Measurements from ENCODE around the gene PHETA1. TPM values are rescaled to one million over a fixed set of nuclear protein-coding genes. Genes with fewer than 3 reads are reported as not detected.

The PHETA1 gene
- total RNA-seq, 1 experiment from 2014 or later, result 12.4 TPM

DNA sequence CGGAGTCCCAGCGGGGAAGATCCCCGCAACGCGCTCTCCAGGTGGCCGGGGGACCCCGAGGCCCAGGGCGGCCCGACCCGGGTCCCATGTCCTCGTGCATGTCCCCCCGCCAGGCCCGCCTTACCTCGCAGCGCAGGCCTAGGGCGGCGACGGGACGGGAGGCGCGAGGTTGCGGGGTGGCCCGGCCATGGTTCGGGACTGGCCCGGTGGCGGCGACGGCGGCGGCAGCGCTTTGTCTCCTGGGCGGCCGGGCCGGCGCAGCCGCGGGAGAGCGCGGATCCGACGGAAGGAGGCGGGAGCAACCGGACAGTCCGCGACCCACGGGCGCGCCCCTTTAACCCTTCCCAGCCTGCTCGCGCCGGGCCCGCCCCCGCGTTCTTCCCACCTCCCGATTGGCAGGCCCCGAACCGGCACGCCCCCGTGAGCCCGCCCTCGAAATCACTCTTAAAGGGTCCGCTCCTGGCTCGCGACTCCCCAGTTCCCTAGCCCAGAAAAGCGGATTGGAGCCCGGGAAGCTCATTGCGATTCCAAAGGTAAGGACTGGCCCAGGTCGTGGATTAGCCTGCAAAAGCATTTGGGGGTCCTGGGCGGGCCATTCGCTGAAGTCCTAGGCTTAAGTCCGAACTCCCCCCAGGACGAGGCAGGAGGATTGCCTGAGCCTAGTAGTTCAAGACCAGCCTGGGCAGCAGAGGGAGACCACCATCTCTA lies at the start of gene PHETA1 (continued):
- TF ChIP-seq ZNF263 (CRISPR knock-in tag; IDR thresholded peaks at IDR 0.05; ENCODE audit: low read depth) (no peak), SMAD4 (CRISPR knock-in tag; IDR thresholded peaks at IDR 0.05) (no peak), FOXK1 (CRISPR knock-in tag; IDR thresholded peaks at IDR 0.05) (peak; percentile 63), ZNF138 (CRISPR knock-in tag; conservative IDR thresholded peaks at IDR 0.05) (peak; percentile 75; the same call in 1 of the 2 replicates), ETV6 (CRISPR knock-in tag; IDR thresholded peaks at IDR 0.05) (peak; percentile 78), RELA (CRISPR knock-in tag; IDR thresholded peaks at IDR 0.05; ENCODE audit: borderline replicate concordance) (peak; percentile 51; the same call in 1 of the 2 replicates), FOXJ3 (CRISPR knock-in tag; IDR thresholded peaks at IDR 0.05; ENCODE audit: borderline replicate concordance) (no peak), EMX1 (CRISPR knock-in tag; IDR thresholded peaks at IDR 0.05) (no peak), NFE2L1 (CRISPR knock-in tag; IDR thresholded peaks at IDR 0.05) (peak; percentile 33; the same call in 1 of the 2 replicates), IRF2 (CRISPR knock-in tag; IDR thresholded peaks at IDR 0.05; ENCODE audit: borderline replicate concordance, low read depth) (no peak), TP53 (CRISPR knock-in tag; IDR thresholded peaks at IDR 0.05) (peak; percentile 67; the same call in 1 of the 2 replicates), NFYB (CRISPR knock-in tag; conservative IDR thresholded peaks at IDR 0.05; ENCODE audit: low read depth) (peak; percentile 50; the same call in 1 of the 2 replicates), PRRX2 (CRISPR knock-in tag; IDR thresholded peaks at IDR 0.05) (no peak), ZNF317 (CRISPR knock-in tag; IDR thresholded peaks at IDR 0.05; ENCODE audit: borderline replicate concordance, low read depth) (no peak), NR3C1 (CRISPR knock-in tag; conservative IDR thresholded peaks at IDR 0.05; ENCODE audit: low read depth) (no peak), ATF1 (CRISPR knock-in tag; IDR thresholded peaks at IDR 0.05) (no peak), JUN (CRISPR knock-in tag; IDR thresholded peaks at IDR 0.05) (0 out of 2 replicates have a peak, but pooled peaks have one; percentile 13), ZNF232 (CRISPR knock-in tag; IDR thresholded peaks at IDR 0.05) (no peak), CBFB (CRISPR knock-in tag; IDR thresholded peaks at IDR 0.05; ENCODE audit: low read depth) (no peak), OVOL2 (CRISPR knock-in tag; IDR thresholded peaks at IDR 0.05; ENCODE audit: borderline replicate concordance) (no peak), CREB1 (CRISPR knock-in tag; IDR thresholded peaks at IDR 0.05) (no peak), ZNF671 (CRISPR knock-in tag; IDR thresholded peaks at IDR 0.05) (no peak)
- TF ChIP-seq, protein P1, sequence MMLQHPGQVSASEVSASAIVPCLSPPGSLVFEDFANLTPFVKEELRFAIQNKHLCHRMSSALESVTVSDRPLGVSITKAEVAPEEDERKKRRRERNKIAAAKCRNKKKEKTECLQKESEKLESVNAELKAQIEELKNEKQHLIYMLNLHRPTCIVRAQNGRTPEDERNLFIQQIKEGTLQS (CRISPR knock-in tag; conservative IDR thresholded peaks at IDR 0.05), result no peak
- TF ChIP-seq, protein P2, sequence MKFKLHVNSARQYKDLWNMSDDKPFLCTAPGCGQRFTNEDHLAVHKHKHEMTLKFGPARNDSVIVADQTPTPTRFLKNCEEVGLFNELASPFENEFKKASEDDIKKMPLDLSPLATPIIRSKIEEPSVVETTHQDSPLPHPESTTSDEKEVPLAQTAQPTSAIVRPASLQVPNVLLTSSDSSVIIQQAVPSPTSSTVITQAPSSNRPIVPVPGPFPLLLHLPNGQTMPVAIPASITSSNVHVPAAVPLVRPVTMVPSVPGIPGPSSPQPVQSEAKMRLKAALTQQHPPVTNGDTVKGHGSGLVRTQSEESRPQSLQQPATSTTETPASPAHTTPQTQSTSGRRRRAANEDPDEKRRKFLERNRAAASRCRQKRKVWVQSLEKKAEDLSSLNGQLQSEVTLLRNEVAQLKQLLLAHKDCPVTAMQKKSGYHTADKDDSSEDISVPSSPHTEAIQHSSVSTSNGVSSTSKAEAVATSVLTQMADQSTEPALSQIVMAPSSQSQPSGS (CRISPR knock-in tag; IDR thresholded peaks at IDR 0.05; ENCODE audit: borderline replicate concordance, low read depth), result no peak
- TF ChIP-seq, protein P3, sequence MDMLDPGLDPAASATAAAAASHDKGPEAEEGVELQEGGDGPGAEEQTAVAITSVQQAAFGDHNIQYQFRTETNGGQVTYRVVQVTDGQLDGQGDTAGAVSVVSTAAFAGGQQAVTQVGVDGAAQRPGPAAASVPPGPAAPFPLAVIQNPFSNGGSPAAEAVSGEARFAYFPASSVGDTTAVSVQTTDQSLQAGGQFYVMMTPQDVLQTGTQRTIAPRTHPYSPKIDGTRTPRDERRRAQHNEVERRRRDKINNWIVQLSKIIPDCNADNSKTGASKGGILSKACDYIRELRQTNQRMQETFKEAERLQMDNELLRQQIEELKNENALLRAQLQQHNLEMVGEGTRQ (CRISPR knock-in tag; IDR thresholded peaks at IDR 0.05), result no peak
- TF ChIP-seq, protein P4, sequence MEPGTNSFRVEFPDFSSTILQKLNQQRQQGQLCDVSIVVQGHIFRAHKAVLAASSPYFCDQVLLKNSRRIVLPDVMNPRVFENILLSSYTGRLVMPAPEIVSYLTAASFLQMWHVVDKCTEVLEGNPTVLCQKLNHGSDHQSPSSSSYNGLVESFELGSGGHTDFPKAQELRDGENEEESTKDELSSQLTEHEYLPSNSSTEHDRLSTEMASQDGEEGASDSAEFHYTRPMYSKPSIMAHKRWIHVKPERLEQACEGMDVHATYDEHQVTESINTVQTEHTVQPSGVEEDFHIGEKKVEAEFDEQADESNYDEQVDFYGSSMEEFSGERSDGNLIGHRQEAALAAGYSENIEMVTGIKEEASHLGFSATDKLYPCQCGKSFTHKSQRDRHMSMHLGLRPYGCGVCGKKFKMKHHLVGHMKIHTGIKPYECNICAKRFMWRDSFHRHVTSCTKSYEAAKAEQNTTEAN (CRISPR knock-in tag; IDR thresholded peaks at IDR 0.05), result peak; percentile 56; the same call in 1 of the 2 replicates
- TF ChIP-seq, protein P5, sequence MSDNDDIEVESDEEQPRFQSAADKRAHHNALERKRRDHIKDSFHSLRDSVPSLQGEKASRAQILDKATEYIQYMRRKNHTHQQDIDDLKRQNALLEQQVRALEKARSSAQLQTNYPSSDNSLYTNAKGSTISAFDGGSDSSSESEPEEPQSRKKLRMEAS (CRISPR knock-in tag; IDR thresholded peaks at IDR 0.05), result peak; percentile 73; the same call in 1 of the 2 replicates
- TF ChIP-seq, protein P6, sequence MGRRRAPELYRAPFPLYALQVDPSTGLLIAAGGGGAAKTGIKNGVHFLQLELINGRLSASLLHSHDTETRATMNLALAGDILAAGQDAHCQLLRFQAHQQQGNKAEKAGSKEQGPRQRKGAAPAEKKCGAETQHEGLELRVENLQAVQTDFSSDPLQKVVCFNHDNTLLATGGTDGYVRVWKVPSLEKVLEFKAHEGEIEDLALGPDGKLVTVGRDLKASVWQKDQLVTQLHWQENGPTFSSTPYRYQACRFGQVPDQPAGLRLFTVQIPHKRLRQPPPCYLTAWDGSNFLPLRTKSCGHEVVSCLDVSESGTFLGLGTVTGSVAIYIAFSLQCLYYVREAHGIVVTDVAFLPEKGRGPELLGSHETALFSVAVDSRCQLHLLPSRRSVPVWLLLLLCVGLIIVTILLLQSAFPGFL (CRISPR knock-in tag; IDR thresholded peaks at IDR 0.05; ENCODE audit: borderline replicate concordance), result no peak
- TF ChIP-seq, protein P7, sequence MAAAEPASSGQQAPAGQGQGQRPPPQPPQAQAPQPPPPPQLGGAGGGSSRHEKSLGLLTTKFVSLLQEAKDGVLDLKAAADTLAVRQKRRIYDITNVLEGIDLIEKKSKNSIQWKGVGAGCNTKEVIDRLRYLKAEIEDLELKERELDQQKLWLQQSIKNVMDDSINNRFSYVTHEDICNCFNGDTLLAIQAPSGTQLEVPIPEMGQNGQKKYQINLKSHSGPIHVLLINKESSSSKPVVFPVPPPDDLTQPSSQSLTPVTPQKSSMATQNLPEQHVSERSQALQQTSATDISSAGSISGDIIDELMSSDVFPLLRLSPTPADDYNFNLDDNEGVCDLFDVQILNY (CRISPR knock-in tag; IDR thresholded peaks at IDR 0.05), result peak; percentile 81; the same call in 1 of the 2 replicates
- TF ChIP-seq, protein P8, sequence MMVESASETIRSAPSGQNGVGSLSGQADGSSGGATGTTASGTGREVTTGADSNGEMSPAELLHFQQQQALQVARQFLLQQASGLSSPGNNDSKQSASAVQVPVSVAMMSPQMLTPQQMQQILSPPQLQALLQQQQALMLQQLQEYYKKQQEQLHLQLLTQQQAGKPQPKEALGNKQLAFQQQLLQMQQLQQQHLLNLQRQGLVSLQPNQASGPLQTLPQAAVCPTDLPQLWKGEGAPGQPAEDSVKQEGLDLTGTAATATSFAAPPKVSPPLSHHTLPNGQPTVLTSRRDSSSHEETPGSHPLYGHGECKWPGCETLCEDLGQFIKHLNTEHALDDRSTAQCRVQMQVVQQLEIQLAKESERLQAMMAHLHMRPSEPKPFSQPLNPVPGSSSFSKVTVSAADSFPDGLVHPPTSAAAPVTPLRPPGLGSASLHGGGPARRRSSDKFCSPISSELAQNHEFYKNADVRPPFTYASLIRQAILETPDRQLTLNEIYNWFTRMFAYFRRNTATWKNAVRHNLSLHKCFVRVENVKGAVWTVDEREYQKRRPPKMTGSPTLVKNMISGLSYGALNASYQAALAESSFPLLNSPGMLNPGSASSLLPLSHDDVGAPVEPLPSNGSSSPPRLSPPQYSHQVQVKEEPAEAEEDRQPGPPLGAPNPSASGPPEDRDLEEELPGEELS (CRISPR knock-in tag; IDR thresholded peaks at IDR 0.05), result peak; percentile 54
- TF ChIP-seq, protein P9, sequence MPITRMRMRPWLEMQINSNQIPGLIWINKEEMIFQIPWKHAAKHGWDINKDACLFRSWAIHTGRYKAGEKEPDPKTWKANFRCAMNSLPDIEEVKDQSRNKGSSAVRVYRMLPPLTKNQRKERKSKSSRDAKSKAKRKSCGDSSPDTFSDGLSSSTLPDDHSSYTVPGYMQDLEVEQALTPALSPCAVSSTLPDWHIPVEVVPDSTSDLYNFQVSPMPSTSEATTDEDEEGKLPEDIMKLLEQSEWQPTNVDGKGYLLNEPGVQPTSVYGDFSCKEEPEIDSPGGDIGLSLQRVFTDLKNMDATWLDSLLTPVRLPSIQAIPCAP (CRISPR knock-in tag; IDR thresholded peaks at IDR 0.05), result 0 out of 2 replicates have a peak, but pooled peaks have one; percentile 37

All from WTC11 (cell line).